ENCODE results near the gene SEMA4B.
"Not testable (repeated sequence)": the region's sequence is repeated elsewhere in the genome, so short reads cannot be mapped to it uniquely, and the experiment has no call there.

Gene SEMA4B, protein sequence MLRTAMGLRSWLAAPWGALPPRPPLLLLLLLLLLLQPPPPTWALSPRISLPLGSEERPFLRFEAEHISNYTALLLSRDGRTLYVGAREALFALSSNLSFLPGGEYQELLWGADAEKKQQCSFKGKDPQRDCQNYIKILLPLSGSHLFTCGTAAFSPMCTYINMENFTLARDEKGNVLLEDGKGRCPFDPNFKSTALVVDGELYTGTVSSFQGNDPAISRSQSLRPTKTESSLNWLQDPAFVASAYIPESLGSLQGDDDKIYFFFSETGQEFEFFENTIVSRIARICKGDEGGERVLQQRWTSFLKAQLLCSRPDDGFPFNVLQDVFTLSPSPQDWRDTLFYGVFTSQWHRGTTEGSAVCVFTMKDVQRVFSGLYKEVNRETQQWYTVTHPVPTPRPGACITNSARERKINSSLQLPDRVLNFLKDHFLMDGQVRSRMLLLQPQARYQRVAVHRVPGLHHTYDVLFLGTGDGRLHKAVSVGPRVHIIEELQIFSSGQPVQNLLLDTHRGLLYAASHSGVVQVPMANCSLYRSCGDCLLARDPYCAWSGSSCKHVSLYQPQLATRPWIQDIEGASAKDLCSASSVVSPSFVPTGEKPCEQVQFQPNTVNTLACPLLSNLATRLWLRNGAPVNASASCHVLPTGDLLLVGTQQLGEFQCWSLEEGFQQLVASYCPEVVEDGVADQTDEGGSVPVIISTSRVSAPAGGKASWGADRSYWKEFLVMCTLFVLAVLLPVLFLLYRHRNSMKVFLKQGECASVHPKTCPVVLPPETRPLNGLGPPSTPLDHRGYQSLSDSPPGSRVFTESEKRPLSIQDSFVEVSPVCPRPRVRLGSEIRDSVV

GRCh38 chr15:90201130-90201943 lies at the start of gene SEMA4B:
TSS of gene SEMA4B (plus strand) at chr15:90201330. CDS start at chr15:90201579, 249 bp downstream.
- peak; percentile 20 to 43 for DNase-seq

GRCh38 chr15:90151989-90152645 lies 49.0 kb upstream of the SEMA4B start:
- no peak for DNase-seq

DNA sequence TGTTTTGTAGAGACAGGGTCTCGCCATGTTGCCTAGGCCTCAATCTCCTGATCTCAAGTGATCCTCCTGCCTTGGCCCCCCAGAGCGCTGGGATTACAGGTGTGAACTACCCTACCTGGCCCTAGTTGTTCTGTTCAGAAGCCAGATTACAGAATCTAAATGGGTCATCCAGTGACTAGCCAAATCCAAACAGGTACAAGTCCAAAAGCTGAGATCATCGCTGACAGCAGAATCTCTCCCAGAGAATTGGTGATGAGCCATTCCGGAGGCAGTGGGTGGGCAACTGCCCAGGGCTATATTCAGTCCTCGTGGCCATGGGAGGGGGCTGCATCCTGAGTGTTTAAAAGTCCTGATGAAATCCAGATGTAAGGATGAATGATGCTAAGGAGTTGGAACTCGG lies 47.5 kb upstream of the SEMA4B start:
- no peak for DNase-seq

DNA sequence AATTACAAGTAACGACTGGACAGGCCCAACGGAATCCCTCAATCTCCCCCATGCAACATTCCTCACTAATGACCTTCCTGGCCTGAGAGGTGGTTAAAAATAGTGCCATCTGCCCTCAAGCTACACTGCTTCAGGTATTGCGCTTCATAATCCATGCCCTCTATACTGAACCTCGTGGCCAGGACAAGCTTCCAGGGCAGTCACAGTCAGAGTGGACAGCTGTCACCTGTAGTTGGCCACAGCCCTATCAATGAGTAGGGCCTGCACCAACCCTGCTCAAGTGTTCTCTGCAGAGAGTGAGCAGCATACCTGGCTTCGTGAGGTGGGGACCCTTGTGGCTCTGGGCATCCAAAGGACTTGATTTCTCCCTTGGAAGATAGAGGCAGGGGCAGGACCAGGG lies 46.9 kb upstream of the SEMA4B start:
- no peak for DNase-seq

- DNase-seq = no peak
Measured at GRCh38 chr15:90154861-90155626, 46.1 kb upstream of the SEMA4B start.

DNA sequence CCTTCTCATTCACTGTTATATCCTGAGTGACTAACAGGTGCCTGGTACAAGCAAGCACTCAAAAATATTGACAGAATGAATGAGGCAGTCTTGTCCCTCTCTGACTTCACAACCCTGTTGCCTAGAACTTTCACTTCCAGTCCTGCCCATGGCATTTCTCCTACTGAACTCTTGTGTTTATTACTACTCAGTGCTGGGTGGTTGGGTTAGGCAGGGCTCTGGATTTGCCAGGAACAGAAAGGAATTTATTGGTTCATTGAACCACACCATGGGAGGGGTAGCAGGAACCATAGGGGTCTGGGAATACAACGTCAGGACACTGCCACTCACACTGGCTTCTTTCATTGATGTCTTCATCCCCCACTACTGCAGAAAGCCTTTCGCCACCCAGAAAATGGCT lies 41.9 kb upstream of the SEMA4B start:
- no peak for DNase-seq

DNA sequence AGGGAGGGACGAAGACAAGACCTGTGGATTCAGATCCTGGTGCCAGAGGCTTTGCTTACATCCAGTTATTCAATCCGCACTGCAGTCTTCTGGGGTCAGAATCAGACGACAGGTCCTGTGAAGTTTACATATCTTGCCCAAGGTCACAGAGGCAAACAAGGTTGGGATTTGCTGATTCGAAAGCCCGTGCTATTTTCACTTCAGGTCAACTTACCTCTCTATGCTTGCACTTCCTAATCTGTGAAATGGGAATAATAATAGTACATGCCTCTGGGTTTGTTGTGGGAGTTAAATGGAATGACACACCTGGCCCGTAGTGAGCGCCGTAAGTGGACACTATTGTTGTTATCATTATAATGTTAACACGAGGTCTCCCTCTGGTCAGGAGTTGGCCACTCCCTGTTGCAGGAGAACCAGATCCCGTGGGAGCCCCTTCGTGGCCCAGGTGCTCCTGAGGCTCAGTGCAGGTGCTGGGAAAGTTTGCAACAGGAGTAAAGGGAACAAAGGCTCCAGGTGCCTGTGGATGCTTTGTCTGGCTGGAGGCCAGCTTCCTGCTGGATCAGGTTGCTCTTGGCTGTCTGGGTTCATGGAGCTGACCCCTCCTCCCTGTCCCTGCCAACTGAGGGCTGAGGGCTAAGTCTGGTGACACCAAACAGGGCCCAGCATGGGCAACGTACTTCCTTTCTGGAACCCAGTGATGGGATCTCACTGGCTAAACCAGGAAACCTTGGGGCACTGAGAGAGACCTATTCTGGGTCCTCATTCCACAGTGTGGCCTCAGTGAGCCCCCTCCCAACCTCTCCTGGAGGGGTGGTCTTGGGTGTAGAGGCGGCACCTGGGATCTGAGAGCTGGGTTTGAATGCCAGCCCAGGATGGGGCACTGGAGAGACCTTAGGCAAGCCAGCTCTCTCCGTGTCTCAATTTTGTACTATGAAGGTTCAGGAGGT lies 40.1 kb upstream of the SEMA4B start:
- DNase-seq = no peak

DNA sequence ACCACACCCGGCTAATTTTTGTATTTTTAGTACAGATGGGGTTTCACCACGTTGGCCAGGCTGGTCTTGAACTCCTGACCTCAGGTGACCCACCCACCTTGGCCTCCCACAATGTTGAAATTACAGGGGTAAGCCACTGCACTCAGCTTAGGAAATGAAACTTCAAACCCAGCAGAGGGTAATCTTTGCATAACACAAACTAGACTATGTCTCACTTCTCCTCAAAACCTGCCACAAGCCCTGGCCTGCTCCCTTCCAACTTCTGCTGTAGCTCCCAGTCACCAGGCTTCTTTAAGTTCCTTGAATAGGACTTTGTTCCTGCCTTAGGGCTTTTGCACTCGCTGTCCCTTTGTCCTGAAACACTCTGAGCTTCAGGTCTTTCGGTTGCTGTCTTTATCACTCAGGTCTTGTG lies 39.2 kb upstream of the SEMA4B start:
- no peak for DNase-seq

DNA sequence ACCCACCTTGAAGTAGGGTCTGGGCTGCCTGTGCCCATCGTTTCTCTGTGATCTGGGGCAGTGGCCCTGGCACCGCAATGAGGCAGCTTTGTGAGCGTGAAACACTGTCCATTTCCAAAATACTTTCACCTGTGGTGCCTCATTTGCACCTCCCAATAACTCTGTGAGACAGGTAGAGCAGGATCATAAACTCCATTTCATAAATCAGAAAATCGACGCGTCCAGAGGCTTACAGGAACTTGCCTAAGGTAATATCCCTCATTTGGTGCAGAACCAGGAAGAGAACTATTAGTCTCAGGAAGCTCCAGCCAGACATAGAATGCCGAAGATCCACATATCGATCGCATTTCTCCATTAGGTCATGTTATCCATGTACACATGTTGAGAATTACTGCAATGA lies 38.2 kb upstream of the SEMA4B start:
- no peak for DNase-seq

GRCh38 chr15:90164239-90164638 lies 36.9 kb upstream of the SEMA4B start:
- DNase-seq = not testable (repeated sequence)

- DNase-seq = no peak
Measured at GRCh38 chr15:90165157-90165556, 36.0 kb upstream of the SEMA4B start.

GRCh38 chr15:90165659-90166489 lies 35.3 kb upstream of the SEMA4B start:
- DNase-seq = no peak

DNA sequence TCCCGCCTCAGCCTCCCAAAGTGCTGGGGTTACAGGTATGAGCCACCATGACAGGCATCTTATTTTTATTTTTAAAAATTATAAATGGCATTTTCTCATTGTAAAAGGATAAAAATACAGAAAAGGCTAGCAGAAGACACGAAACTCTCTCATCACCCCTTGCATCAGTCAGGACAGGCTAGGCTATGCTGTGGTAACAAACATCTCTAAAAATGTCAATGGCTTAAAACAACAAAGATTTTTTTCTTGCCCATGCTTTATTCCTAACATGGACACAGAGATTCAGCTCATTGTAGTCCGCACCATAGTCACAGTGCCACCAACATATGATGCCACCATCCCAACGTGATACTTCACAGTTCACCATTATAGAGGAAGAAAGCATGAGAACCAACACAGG lies 34.0 kb upstream of the SEMA4B start:
- DNase-seq = no peak

GRCh38 chr15:90171623-90172022 lies 29.5 kb upstream of the SEMA4B start:
- no peak for DNase-seq

DNA sequence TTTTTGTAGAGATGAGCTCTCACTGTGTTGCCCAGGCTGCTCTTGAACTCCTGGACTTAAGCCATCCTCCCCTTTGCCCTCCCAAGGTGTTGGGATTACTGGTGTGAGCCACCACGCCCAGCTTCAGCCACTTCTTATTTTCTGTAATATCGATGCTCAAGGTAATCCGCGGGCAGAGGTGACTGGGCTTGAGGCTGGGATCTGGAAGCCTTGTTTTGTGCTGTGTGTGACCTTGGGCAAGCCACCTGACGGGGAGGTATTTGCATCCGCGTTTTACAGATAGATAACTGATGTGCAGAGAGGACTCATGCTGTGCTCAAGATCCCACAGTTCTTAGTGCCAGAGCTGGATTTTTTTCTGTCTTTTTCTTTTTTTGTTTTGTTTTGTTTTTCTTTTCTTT lies 27.8 kb upstream of the SEMA4B start:
- DNase-seq = no peak

GRCh38 chr15:90174140-90174875 lies 26.8 kb upstream of the SEMA4B start:
- DNase-seq = no peak

GRCh38 chr15:90177012-90177411 lies 24.1 kb upstream of the SEMA4B start:
- DNase-seq = no peak

DNA sequence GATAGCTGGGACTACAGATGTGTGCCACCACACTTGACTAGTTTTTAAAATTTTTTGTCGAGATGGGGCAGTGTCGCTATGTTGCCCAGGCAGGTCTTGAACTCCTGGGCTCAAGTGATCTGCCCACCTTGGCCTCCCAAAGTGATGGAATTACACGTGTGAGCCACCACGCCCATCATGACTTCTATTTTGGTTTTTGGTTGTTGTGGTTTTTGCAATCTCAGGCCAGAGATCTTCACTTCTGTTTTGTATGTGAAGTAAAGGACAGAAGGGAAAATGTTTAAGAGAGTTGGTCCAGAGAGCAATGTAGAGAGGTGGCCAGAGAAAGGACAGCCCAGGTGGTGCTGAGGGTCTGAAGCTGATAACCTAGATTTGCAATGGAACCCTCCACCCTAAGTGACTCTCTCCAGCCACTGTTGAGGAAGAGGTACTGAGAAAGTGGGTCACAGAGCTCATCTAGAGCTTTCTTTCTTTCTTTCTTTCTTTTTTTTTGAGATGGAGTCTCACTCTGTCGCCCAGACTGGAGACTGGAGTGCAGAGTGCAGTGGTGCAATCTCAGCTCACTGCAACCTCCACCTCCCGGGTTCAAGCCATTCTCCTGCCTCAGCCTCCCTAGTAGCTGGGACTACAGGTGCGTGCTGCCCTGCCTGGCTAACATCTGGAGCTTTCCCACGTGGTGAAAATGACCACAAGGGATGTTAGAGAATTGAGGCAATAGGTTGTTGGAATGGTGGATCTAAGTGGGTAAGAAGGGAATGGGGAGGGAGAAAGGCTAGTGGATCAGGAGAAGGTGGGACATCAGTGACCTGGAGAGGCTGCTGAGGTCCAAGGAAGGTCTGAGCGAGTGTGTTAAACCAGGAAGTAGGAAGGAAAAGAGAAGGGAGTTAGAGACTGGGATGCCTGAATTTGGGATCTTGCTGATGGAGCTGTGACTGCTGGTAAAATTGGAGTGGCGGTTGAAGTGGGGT lies 22.4 kb upstream of the SEMA4B start:
- no peak for DNase-seq

All from NCI-H1930 (cell line).